Tibial nerve (tissue), 4 donors: ENCODE results near the gene AMDHD2. TPM values are rescaled to one million over a fixed set of nuclear protein-coding genes. Genes with fewer than 3 reads are reported as not detected.

Experiments used
- DNase-seq, 2 donors: peaks; one replicate each; pipeline ENCODE4 v3.0.0-alpha.2; 2019; ENCODE audit warnings: low spot score in 2 of 2
- H3K27ac ChIP-seq, 4 donors: fragments of 200-600 bp; sonication (generic) in 3 of 4; one replicate each; pipeline ENCODE4 v1.5.1; 2017 to 2019; ENCODE audit warnings: mild to moderate bottlenecking in 1 of 4
- H3K27me3 ChIP-seq, 2 donors: fragments of 200-600 bp; sonication (generic) in 1 of 2; one replicate each; pipeline versions ENCODE4 v1.5.1 to v1.6.0; 2017 to 2019
- H3K36me3 ChIP-seq, 3 donors: fragments of 200-600 bp; sonication (generic); one replicate each; pipeline ENCODE4 v1.5.1; 2018 to 2019
- H3K4me1 ChIP-seq, 4 donors: fragments of 200-600 bp; sonication (generic) in 3 of 4; one replicate each; pipeline ENCODE4 v1.5.1; 2017 to 2019
- H3K4me3 ChIP-seq, 4 donors: fragments of 200-600 bp; sonication (generic) in 3 of 4; one replicate each; pipeline ENCODE4 v1.5.1; 2017 to 2019; ENCODE audit warnings: mild to moderate bottlenecking in 1 of 4, moderate library complexity in 1 of 4
- H3K9me3 ChIP-seq, 4 donors: fragments of 200-600 bp; sonication (generic) in 3 of 4; one replicate each; pipeline ENCODE4 v1.5.1; 2017 to 2019
- CTCF ChIP-seq, 5 experiments: fragments of 200-600 bp in 3 of 5; fragments of 450-650 bp in 2 of 5; sonication (generic) in 3 of 5; IDR thresholded peaks; one replicate each; pipeline ENCODE4 v1.5.1; 2016 to 2019; ENCODE audit warnings: antibody characterized with exemption in 5 of 5, mild to moderate bottlenecking in 3 of 5, moderate library complexity in 2 of 5
- EP300 ChIP-seq, 2 donors: sonication (generic); formaldehyde crosslinking; IDR thresholded peaks; one replicate each; pipeline ENCODE4 v1.6.1; 2017; ENCODE audit warnings: antibody characterized with exemption in 2 of 2, mild to moderate bottlenecking in 1 of 2
- POLR2A ChIP-seq, 2 donors: fragments of 450-650 bp; IDR thresholded peaks; one replicate each; pipeline ENCODE4 v1.6.1; 2017; ENCODE audit warnings: antibody characterized with exemption in 2 of 2, mild to moderate bottlenecking in 2 of 2, moderate library complexity in 2 of 2
- WGBS, 2 donors: methylation state at CpG; one replicate each; pipeline ENCODE4 v1.1.5; 2018; 5-methylcytosine and 5-hydroxymethylcytosine counted together
- total RNA-seq, 4 donors: library from RNA; depleted of rRNA; stranded (reverse); fragments of >200 nt; gene quantifications; one replicate each; pipeline ENCODE4 v1.1.0, GENCODE V29; 2016

The AMDHD2 gene
- total RNA-seq, 4 donors from 2014 or later, result 40.4 to 64.5 (median 55.2) TPM

- DNase-seq, result peak in 1 of 2 donors; percentile 45
- Histone ChIP-seq H3K27ac (peak overlapping the region in 1 of 4 donors; percentile 24), H3K4me3 (no peak overlapping the region), H3K27me3 (no peaks in the 10 kb centered on the region), H3K4me1 (peaks cover 0 to 40% (median 9%) of the 10 kb centered on the region in 4 donors), H3K9me3 (no peaks in the 10 kb centered on the region), H3K36me3 (peaks cover 0 to 7% (median 0%) of the 10 kb centered on the region in 3 donors)
- 47 to 49% methylated on average over 28 to 29 of the region's 29 CpGs for WGBS, 2 donors
- TF ChIP-seq CTCF (IDR thresholded peaks at IDR 0.05) (peak in 2 of 5 experiments; percentile 25 to 33), EP300 (IDR thresholded peaks at IDR 0.05) (no peak)
Observed at GRCh38 chr16:2486645-2487516, 33.3 kb upstream of the AMDHD2 start.

GRCh38 chr16:2487517-2487842 lies 32.7 kb upstream of the AMDHD2 start:
- no peak overlapping the region for H3K4me3 ChIP-seq
- H3K9me3 ChIP-seq, result no peaks in the 10 kb centered on the region
- 50 to 58% methylated on average over 7 to 8 of the region's 8 CpGs for WGBS, 2 donors
- H3K27ac ChIP-seq, result peak overlapping the region in 1 of 4 donors; percentile 24
- no peaks in the 10 kb centered on the region for H3K27me3 ChIP-seq
- H3K36me3 ChIP-seq, result peaks cover 0 to 7% (median 0%) of the 10 kb centered on the region in 3 donors
- TF ChIP-seq CTCF (IDR thresholded peaks at IDR 0.05) (no peak), EP300 (IDR thresholded peaks at IDR 0.05) (no peak), POLR2A (IDR thresholded peaks at IDR 0.05) (no peak)
- H3K4me1 ChIP-seq, result peaks cover 0 to 36% (median 8%) of the 10 kb centered on the region in 4 donors
- no peak for DNase-seq

- Histone ChIP-seq H3K4me3 (no peak overlapping the region), H3K4me1 (peaks cover 0 to 30% (median 7%) of the 10 kb centered on the region in 4 donors), H3K27me3 (no peaks in the 10 kb centered on the region), H3K9me3 (no peaks in the 10 kb centered on the region), H3K36me3 (peaks cover 0 to 7% (median 0%) of the 10 kb centered on the region in 3 donors), H3K27ac (peak overlapping the region in 1 of 4 donors; percentile 24)
- no peak for DNase-seq
- TF ChIP-seq CTCF (IDR thresholded peaks at IDR 0.05) (no peak), EP300 (IDR thresholded peaks at IDR 0.05) (no peak)
- WGBS, 2 donors, result 73 to 74% methylated on average over 11 to 13 of the region's 15 CpGs
Observed at GRCh38 chr16:2487903-2488531, 32.2 kb upstream of the AMDHD2 start.

- peaks cover 0 to 7% (median 0%) of the 10 kb centered on the region in 3 donors for H3K36me3 ChIP-seq
- H3K27me3 ChIP-seq, result no peaks in the 10 kb centered on the region
- TF ChIP-seq CTCF (IDR thresholded peaks at IDR 0.05), result no peak
- TF ChIP-seq EP300 (IDR thresholded peaks at IDR 0.05), result no peak
- TF ChIP-seq POLR2A (IDR thresholded peaks at IDR 0.05), result no peak
- H3K4me1 ChIP-seq, result peaks cover 0 to 19% (median 4%) of the 10 kb centered on the region in 4 donors
- H3K4me3 ChIP-seq, result no peak overlapping the region
- DNase-seq, result no peak
- H3K27ac ChIP-seq, result no peak overlapping the region
- H3K9me3 ChIP-seq, result no peaks in the 10 kb centered on the region
- 87 to 88% methylated on average over 15 to 16 of the region's 16 CpGs for WGBS, 2 donors
Observed at GRCh38 chr16:2489581-2489980, 30.6 kb upstream of the AMDHD2 start.
